Fibroblast of skin of abdomen (primary cell): ENCODE data around the gene RPLP1.
"Not testable (repeated sequence)": the region's sequence is repeated elsewhere in the genome, so short reads cannot be mapped to it uniquely, and the experiment has no call there.

Experiments
- DNase-seq: peaks from one replicate; pipeline ENCODE4 v3.0.0-alpha.2; 2013

Gene RPLP1

DNA sequence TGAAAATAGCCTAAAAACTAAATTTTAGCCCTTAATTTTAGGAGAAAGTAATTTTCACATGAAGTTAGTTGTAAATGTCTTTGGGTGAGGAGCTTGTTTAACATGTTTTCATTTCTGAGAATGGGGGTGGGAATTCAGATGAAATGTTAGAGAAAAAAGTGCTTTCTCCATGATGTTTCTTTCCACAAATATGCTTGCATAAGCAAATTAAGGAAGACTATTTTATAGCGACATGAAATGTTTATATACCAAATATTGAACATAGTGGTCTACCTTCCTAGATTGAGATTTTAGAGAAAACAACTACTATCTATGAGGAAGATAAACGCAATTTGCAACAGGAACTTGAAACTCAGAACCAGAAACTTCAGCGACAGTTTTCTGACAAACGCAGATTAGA lies 13.0 kb upstream of the RPLP1 start:
- DNase-seq: no peak

DNA sequence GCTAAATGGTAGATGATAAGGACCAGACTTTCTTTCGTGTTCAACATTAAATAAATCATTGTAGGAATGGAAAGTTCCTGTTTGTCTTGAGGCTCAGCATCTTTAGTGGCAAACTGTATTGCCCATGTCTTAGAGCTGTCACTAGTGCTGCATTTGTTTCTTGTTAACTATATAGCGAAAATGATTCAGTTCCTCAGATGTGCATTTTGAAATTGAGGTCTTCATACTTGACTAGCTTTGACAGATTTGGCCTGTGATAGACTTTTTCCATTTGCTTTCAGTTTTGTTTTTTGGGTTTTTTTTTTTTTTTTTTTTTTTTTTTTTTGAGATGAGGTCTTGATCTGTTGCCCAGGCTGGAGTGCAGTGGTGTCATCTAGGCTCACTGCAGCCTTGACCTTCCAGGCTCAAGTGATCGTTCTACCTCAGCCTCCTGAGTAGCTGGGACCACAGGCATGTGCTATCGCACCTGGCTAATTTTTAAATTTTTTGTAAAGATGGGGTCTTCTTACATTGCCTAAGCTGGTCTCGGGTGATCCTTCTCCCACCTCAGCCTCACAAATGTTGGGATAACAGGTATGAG lies 9.5 kb upstream of the RPLP1 start:
- DNase-seq: no peak

DNA sequence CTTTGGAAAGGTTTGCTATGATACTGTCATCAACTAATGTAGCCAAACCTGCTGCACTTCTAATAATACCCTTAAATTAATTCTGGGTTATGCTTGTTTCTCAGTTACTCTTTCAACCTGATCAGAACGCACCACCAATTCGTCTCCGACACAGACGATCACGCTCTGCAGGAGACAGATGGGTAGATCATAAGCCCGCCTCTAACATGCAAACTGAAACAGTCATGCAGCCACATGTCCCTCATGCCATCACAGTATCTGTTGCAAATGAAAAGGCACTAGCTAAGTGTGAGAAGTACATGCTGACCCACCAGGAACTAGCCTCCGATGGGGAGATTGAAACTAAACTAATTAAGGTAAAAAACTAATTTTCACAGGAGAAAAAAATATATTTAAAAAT lies 7.9 kb upstream of the RPLP1 start:
- no peak for DNase-seq

- no peak for DNase-seq
These were observed 5.7 kb upstream of the RPLP1 start for GRCh38 chr15:69446953-69447352.

DNA sequence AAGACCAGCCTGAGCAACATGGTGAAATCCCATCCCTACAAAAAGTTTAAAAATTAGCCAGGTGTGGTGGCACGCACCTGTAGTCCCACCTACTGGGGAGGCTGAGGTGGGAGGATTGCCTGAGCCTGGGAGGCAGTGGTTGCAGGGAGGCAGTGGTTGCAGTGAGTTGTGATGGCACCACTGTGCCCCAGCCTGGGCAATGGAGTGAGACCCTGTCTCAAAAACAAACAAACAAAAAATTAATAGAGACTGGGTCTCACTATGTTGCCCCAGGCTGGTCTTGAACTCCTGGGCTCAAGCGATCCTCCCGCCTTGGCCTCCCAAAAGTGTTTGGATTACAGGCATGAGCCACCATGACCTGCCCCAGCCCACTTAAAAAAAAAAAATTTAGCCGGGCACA lies 2.4 kb upstream of the RPLP1 start:
- not testable (repeated sequence) for DNase-seq

DNA sequence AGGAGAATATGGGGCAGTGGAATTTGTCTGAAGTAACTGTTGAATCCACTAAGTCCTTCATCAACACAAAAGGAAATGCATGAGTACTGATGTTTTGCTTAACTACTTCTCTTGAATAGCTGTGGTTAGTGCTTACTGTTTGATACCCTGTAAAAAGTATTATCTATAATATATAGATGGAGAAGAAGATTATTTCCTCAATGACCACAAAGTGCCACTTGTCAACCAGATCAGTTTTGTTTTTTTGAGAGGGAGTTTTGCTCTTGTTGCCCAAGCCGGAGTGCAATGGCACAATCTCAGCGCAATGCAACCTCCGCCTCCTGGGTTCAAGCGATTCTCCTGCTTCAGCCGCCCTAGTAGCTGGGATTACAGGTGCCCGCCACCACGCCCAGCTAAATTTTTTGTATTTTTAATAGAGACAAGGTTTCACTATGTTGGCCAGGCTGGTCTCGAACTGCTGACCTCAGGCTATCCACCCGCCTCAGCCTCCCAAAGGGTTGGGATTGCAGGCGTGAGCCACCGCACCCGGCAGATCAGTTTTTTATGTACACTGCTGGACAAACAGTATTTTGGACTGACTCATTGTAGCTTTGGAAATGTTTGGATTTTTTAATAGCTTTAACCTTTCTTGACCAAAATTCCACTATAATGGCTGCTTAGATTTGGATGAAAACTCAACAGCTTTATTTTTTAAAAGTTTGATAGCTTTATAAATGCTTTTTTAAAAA lies 1.5 kb upstream of the RPLP1 start:
- no peak for DNase-seq

GRCh38 chr15:69451951-69452691 lies 497 bp upstream of the RPLP1 start:
- DNase-seq: peak; percentile 39

DNA sequence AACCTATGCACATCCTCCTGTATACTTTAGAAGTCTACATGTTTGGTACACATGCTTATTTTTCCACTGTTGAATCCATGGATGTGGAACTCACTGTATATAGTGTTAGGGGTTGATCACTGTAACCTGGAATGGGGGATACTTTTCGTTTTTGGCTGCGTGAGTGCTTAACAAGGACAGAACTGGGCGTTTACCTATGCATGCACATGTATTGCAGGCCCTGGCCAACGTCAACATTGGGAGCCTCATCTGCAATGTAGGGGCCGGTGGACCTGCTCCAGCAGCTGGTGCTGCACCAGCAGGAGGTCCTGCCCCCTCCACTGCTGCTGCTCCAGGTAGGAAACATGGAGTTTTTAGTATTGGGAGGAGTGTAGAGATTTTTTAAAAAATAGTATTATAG lies 2.3 kb downstream of the RPLP1 start:
- no peak for DNase-seq

DNA sequence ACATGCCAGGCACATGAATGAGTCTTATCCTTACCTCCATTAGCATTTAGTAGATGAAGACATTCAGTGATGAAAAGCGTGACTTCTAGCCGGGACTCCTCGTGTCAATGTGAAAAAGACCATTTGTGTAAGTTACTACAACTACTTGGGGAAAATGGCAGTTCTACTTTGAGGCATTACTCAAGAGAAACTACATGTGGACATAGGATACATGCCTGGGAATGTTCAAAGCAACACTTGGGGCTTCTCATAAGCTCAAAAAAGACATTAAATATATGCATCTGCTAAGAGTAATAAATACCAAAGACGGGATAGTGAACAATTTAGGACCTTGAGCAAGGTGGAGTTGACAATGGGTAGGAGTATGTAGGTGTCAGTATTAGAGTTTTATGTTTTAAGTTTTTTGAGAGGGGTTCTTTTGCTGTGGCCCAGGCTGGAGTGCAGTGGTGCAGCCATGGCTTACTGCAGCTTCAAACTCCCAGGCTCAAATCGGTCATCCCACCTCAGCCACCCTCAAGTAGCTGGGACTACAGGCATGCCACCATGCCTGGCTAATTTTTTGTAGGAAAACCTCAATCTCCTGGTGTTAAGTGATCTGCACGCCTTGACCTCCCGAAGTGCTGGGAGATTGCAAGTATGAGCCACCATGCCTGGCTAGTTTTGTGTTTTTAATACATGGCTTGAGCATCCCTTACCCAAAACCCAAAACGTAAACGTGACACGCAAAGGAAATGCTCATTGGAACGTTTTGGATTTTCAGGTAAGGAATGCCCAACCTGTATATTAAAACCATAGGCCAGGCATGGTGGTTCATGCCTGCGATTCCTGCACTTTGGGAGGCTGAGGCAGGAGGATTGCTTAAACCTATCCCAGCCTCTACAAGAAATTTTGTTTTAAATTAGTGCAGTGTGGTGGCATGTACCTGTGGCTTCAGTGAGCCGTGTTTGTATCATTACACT lies 3.9 kb downstream of the RPLP1 start:
- no peak for DNase-seq

DNA sequence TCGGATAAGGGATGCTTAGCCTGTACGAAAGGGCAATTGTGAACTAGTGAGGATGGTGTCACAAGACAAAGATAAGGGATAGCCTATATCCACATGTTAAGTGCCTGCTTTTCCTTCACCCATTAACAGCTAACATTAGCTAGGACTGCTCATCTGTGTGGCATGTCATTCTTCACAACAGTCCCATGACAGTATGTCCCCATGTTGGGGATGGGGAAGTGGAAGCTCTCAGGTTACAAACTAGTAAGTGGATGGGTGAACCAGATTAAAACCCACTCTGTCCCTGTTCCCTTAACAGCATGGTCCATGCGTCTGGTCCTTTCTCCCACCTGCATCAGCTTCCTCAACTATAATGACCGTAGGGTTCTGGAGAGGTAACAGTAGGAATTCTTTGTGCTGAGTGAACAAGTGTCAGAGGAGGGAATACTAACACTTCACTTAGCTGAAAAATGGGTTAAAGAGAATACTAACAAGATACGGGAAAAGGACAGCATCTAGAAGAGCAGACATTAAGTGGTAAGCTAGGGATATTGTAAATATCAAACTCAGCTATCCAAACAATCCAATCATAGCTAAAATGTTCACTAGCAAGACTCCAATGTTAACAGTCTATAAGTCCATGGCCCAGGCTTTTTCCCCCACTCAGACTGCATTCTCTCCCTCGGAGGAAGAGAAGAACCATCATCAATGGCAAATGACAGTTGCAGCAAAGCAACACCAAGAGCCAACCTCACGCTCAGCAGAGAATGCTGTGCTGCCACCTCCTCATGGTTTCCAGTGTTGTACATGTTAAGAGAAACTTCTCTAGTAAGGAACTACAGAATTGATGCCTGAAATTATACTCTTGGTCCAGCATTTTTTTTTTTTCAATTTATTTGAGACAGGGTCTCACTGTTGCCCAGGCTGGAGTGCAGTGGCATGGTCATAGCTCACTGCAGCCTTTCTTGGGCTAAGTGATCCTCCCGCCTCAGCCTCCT lies 5.0 kb downstream of the RPLP1 start:
- DNase-seq: no peak

DNA sequence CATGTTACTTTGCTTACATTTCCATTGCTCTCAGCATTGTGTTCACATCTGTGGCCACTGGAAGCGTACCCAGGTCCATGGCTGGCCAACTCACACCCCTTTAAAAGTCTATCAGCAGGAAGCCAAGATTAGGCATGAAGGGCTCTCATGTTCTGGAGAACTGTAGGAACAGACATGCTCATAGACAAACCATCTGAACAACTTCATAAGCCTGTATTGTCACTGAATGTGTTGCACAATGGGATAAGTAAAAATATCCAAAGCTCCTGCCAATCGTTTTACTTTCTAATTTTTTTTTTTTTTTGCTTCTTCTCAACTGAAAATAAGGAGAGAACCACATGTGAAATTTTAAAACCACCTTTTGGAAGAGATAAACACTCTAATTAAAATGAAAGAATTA lies 6.4 kb downstream of the RPLP1 start:
- no peak for DNase-seq

- no peak for DNase-seq
These were observed 7.9 kb downstream of the RPLP1 start for GRCh38 chr15:69460481-69460880.

DNA sequence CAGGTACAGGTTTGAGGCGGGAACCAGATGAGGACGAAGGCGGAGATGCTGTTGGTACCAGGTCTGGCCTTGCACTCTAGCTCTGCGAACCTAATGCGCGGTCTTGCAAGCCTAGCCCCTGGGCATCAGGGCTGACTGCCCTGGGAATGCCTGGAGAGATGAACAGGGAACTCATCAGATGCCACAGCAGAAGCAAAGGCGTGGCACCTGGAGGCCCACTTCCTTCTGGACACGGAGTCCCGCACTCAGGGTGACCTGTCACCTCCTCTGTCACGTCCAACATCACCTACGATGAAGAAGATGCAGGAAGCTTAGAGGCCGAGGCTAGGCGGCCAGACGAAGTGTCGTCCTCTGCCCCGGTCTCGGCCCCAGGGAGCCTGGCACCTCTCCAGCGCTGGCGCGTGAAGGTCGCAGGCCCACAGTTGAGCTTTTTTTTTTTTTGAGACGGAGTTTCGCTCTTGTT lies 9.4 kb downstream of the RPLP1 start:
- DNase-seq: no peak

DNA sequence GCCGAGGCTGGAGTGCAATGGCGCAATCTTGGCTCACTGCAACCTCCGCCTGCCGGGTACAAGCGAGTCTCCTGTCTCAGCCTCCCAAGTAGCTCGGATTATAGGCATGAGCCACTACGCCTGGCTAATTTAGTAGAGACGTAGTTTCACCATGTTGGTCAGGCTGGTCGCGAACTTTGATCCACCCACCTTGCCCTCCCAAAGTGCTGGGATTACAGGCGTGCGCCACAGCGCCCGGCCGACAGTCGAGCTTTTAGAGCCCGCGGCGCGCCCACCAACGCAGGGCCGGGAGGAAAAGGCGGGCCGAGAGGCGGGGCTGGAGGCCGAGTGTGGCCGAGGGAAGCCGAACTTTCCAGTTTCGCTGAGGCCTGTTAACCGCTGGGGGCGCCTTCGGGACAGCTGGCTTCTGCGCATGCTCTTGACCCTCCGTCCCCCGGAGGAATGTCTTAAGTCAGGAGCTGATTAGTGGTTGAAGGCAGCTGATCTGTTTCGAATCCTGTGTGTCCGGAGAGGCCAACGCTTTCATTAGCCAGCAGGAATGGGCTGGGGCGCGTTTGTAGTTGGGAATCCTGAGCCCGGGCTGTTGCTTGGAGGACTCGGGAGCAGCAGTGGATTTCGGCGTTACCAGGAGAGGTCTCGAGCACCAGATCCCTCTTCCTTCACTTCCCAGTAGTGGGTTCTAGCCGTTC lies 10.0 kb downstream of the RPLP1 start:
- DNase-seq: peak; percentile 97

DNA sequence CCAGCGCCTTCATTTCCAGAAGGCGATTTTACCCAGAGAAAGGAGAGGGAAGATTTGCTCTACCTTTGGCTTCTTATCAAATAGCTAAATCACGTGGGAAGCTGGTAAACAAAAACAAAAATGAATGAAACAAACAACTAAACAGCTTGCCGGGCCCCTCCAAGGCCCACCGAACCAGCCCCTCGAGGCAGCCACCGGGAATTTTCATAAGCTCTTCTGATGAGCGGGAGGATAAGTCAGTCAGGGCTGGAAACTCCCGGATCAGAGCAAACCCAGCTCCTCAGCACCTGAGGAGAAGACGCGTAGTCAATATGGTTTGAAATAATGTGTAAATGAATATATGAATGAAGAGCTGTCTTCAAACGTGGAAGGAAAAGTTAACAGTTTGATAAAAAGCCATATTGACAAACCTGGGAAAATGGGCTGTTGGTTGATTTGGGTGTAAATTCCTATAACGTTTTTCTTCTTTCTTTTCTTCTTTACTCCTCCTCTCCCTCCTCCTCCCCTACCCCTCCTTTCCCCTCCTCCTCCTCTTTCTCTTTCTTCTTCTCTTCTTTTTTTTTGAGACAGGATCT lies 10.7 kb downstream of the RPLP1 start:
- DNase-seq: no peak

- no peak for DNase-seq
These were observed 12.6 kb downstream of the RPLP1 start for GRCh38 chr15:69465253-69465652.

DNA sequence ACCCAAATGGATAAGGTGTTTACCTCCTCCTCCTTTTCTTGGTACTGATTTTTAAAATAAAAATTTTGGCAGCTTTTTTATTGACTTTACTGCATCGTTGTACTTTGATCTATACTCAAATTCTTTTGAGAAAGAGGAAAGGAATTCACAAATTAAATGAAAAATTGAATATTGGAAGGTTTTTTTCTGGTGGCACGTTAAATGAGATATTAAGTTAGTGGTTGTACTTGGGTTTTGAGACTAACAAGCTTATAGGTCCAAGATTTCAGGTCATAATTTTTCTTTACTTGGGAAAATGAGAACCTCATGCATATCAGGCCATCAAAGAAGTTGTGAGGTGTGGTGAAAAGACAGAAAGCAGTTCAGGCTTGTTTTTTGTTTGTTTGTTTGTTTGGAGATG lies 14.1 kb downstream of the RPLP1 start:
- DNase-seq: no peak

- no peak for DNase-seq
These were observed 15.0 kb downstream of the RPLP1 start for GRCh38 chr15:69467636-69468035.

- DNase-seq: peak; percentile 66
These were observed 15.9 kb downstream of the RPLP1 start for GRCh38 chr15:69468241-69469121.
